Loucy (cell line): ENCODE measurements around the gene STON2.

ENCODE experiments used
- EZH2phosphoT487 ChIP-seq: fragments of 200-600 bp; IDR thresholded peaks from 2 replicates; pipeline ENCODE4 v1.6.1; 2018; ENCODE audit warnings: antibody characterized with exemption, mild to moderate bottlenecking, moderate library complexity, borderline replicate concordance
- TF ChIP-seq, protein P1 (sequence below): fragments of 200-600 bp; sonication (generic); conservative IDR thresholded peaks from 2 replicates; pipeline ENCODE4 v1.5.1; 2014; ENCODE audit warnings: mild to moderate bottlenecking, antibody characterized with exemption, low read length

DNA sequence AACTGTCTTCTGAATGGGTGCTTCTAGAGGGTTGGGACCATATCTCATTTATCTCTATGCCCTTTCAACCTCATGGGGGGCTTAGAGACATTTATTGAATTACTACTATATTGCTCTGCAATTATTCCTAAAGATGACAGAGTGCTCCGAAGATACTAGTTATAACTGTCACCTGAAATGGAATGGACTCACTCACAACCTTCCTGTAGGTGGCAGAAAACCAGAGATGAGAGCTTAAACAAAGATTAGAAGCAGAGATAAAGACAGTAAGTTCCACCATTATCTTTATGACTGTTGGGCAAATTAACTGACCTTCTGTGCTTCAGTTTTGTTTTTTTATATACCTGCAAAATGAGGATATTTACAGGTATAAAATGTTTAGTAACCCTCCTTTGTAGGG is 147.8 kb downstream of the STON2 start:
- TF ChIP-seq, protein P1, sequence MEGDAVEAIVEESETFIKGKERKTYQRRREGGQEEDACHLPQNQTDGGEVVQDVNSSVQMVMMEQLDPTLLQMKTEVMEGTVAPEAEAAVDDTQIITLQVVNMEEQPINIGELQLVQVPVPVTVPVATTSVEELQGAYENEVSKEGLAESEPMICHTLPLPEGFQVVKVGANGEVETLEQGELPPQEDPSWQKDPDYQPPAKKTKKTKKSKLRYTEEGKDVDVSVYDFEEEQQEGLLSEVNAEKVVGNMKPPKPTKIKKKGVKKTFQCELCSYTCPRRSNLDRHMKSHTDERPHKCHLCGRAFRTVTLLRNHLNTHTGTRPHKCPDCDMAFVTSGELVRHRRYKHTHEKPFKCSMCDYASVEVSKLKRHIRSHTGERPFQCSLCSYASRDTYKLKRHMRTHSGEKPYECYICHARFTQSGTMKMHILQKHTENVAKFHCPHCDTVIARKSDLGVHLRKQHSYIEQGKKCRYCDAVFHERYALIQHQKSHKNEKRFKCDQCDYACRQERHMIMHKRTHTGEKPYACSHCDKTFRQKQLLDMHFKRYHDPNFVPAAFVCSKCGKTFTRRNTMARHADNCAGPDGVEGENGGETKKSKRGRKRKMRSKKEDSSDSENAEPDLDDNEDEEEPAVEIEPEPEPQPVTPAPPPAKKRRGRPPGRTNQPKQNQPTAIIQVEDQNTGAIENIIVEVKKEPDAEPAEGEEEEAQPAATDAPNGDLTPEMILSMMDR, result peak; percentile 47
- no peak for TF ChIP-seq EZH2phosphoT487
